Testis (tissue), 3 donors: ENCODE measurements around the gene RPL5. TPM values are rescaled to one million over a fixed set of nuclear protein-coding genes. Genes with fewer than 3 reads are reported as not detected.

Experiments
- DNase-seq: peaks from one replicate; pipeline ENCODE4 v3.0.0-alpha.2; 2019
- H3K27ac ChIP-seq, 2 donors: fragments of 200-600 bp; sonication (generic); one replicate each; pipeline ENCODE4 v1.5.1; 2019
- H3K27me3 ChIP-seq: fragments of 200-600 bp; sonication (generic); one replicate; pipeline ENCODE4 v1.5.1; 2019
- H3K36me3 ChIP-seq: fragments of 200-600 bp; sonication (generic); one replicate; pipeline ENCODE4 v1.5.1; 2017; ENCODE audit warnings: low read depth; ENCODE audit errors: missing control alignments
- H3K4me1 ChIP-seq: fragments of 200-600 bp; sonication (generic); one replicate; pipeline ENCODE4 v1.5.1; 2019
- H3K4me3 ChIP-seq, 2 donors: fragments of 200-600 bp; sonication (generic); one replicate each; pipeline ENCODE4 v1.5.1; 2017 to 2019
- H3K9me3 ChIP-seq: fragments of 200-600 bp; sonication (generic); one replicate; pipeline ENCODE4 v1.5.1; 2017
- CTCF ChIP-seq, 3 experiments: fragments of 450-650 bp in 2 of 3; fragments of 200-600 bp in 1 of 3; sonication (generic) in 1 of 3; IDR thresholded peaks; one replicate each; pipeline ENCODE4 v1.5.1; 2016 to 2019; ENCODE audit warnings: antibody characterized with exemption in 3 of 3, mild to moderate bottlenecking in 2 of 3, moderate library complexity in 1 of 3
- POLR2A ChIP-seq: fragments of 450-650 bp; IDR thresholded peaks from one replicate; pipeline ENCODE4 v1.6.1; 2017; ENCODE audit warnings: antibody characterized with exemption, mild to moderate bottlenecking, moderate library complexity
- WGBS, 2 donors: methylation state at CpG; one replicate each; pipeline ENCODE4 v1.1.5; 2018; 5-methylcytosine and 5-hydroxymethylcytosine counted together
- intact Hi-C: fragments of 100-400 bp; cut with DNase I; formaldehyde crosslinking; loops from one replicate; pipeline ENCODE4 v1.15.1; 2023; ENCODE audit warnings: low total_unique reads
- polyA plus RNA-seq: library from polyadenylated mRNA; stranded (reverse); fragments of 350-450 nt; fragmentation: Illumina TruSeq; extraction: RNeasy Lipid Tissue Mini Kit (QIAGEN cat#74804); gene quantifications from one replicate; pipeline ENCODE4 v1.2.3, GENCODE V29; 2014; ENCODE audit warnings: low read depth, low replicate concordance; ENCODE audit not compliant: insufficient read depth
- total RNA-seq, 2 donors: library from RNA; depleted of rRNA; stranded (reverse); fragments of >200 nt; gene quantifications; one replicate each; pipeline ENCODE4 v1.2.3, GENCODE V29; 2016

The RPL5 gene
- total and polyA plus RNA-seq, 3 donors from 2014 or later, result 548 to 929 (median 899) TPM

DNA sequence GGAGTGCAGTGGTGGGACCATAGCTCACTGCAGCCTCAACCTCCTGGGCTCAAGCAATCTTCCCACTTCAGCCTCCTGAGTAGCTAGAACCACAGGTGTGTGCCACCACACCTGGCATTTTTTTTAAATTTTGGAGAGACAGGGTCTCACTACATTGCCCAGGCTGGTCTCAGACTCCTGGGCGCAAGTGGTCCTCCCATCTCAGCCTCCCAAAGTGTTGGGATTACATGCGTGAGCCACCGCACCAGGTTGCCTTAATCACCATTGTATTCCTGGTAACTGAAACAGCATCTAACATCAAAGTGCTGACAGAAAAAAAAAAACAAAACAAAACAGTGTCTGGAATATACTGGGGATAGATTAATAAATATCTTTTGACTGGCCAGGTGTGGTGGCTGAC, 18.2 kb downstream of the RPL5 start:
- Histone ChIP-seq H3K4me3 (no peak overlapping the region), H3K27ac (no peak overlapping the region), H3K27me3 (no peaks in the 10 kb centered on the region), H3K36me3 (no peaks in the 10 kb centered on the region), H3K9me3 (no peaks in the 10 kb centered on the region), H3K4me1 (no peaks in the 10 kb centered on the region)
- intact Hi-C loops, result no loop called here
- TF ChIP-seq CTCF (IDR thresholded peaks at IDR 0.05) (no peak), POLR2A (no peak)
- DNase-seq, result no peak
- 94 to 100% methylated on average over 3 of the region's 3 CpGs for WGBS, 2 donors

DNA sequence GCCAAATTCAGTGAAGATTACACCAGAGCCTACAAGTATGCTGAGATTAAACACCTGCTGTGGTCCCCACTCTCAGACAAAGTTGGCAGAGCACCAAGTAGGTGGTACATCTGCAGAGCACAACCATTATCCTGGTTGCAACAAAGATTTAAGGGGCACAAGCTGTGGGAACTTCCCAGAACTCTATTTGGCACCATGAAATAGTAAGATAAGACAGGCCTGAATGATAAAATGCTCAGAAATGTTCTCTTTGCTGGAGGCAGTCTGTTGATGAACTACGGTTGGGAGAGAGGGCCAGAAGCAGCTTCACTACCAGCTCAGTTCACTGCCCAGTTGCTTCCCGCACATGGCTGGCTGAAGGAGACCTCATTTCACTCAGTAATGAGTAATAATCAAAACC, 19.9 kb downstream of the RPL5 start:
- Histone ChIP-seq H3K4me1 (no peaks in the 10 kb centered on the region), H3K4me3 (no peak overlapping the region), H3K27ac (no peak overlapping the region), H3K9me3 (no peaks in the 10 kb centered on the region), H3K27me3 (no peaks in the 10 kb centered on the region), H3K36me3 (no peaks in the 10 kb centered on the region)
- intact Hi-C loops, result no loop called here
- no peak for TF ChIP-seq POLR2A
- no peak for DNase-seq
- 60 to 82% methylated on average over 2 of the region's 2 CpGs for WGBS, 2 donors

DNA sequence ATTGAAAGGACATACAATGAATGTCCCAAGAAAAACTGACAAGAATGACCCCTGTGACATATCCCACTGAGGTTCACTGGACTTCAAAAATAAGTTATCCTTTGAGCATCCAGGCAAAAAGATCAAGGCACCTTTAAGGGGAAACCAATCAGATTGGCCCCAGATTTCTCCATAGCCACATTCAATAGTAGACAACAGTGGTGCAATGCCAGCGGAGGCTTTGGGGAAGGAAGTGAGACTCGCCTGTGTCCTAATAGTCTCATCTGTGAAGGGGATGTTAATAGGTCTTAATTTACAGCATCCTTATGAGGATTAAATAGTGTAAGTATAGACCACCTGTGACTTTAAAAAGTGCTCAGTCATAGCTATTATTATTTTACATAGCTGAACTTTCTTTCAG, 21.5 kb downstream of the RPL5 start:
- Histone ChIP-seq H3K27ac (no peak overlapping the region), H3K27me3 (no peaks in the 10 kb centered on the region), H3K4me1 (no peaks in the 10 kb centered on the region), H3K4me3 (no peak overlapping the region), H3K36me3 (no peaks in the 10 kb centered on the region), H3K9me3 (no peaks in the 10 kb centered on the region)
- no peak for DNase-seq
- no peak for TF ChIP-seq CTCF (IDR thresholded peaks at IDR 0.05)
- TF ChIP-seq POLR2A, result no peak
- WGBS, 2 donors, result 82 to 87% methylated on average over 2 of the region's 2 CpGs
- intact Hi-C loops, result no loop called here

GRCh38 chr1:92854101-92854785, 22.4 kb downstream of the RPL5 start:
- Histone ChIP-seq H3K4me3 (no peak overlapping the region), H3K9me3 (no peaks in the 10 kb centered on the region), H3K36me3 (no peaks in the 10 kb centered on the region), H3K27ac (no peak overlapping the region), H3K4me1 (no peaks in the 10 kb centered on the region), H3K27me3 (no peaks in the 10 kb centered on the region)
- TF ChIP-seq CTCF (IDR thresholded peaks at IDR 0.05) (no peak), POLR2A (no peak)
- intact Hi-C loops, result no loop called here
- no peak for DNase-seq

- no peak for DNase-seq
- H3K9me3 ChIP-seq, result no peaks in the 10 kb centered on the region
- no peaks in the 10 kb centered on the region for H3K27me3 ChIP-seq
- TF ChIP-seq POLR2A, result no peak
- 94 to 99% methylated on average over 4 of the region's 4 CpGs for WGBS, 2 donors
- no peaks in the 10 kb centered on the region for H3K36me3 ChIP-seq
- intact Hi-C loops, result loop anchor here (5.0 kb wide), 1 partner anchor 137 kb away; no protein-coding TSS in a partner anchor
- no peak overlapping the region for H3K27ac ChIP-seq
- no peak overlapping the region for H3K4me3 ChIP-seq
- no peaks in the 10 kb centered on the region for H3K4me1 ChIP-seq
Observed at GRCh38 chr1:92855236-92855635, 23.4 kb downstream of the RPL5 start.

GRCh38 chr1:92857817-92858216, 26.0 kb downstream of the RPL5 start:
- Histone ChIP-seq H3K36me3 (no peaks in the 10 kb centered on the region), H3K4me3 (no peak overlapping the region), H3K9me3 (no peaks in the 10 kb centered on the region), H3K27ac (no peak overlapping the region), H3K4me1 (no peaks in the 10 kb centered on the region), H3K27me3 (no peaks in the 10 kb centered on the region)
- intact Hi-C loops, result loop anchor here (5.0 kb wide), 1 partner anchor 134 kb away; no protein-coding TSS in a partner anchor
- WGBS, 2 donors, result 58 to 78% methylated on average over 5 of the region's 5 CpGs
- TF ChIP-seq POLR2A (no peak), CTCF (IDR thresholded peaks at IDR 0.05) (no peak)
- no peak for DNase-seq
